CD4-positive, CD25-positive, alpha-beta regulatory T cell (primary cell): ENCODE measurements around the gene LGALS3. TPM values are rescaled to one million over a fixed set of nuclear protein-coding genes. Genes with fewer than 3 reads are reported as not detected.
"Not testable (repeated sequence)": the region's sequence is repeated elsewhere in the genome, so short reads cannot be mapped to it uniquely, and the experiment has no call there.

Source experiments
- ATAC-seq, 2 donors: fragments of 150-1000 bp; cut with Tn5 transposase; one replicate each; pipeline ENCODE4 v1.10.0; 2021; ENCODE audit warnings: low read depth in 2 of 2, moderate number of reproducible peaks in 2 of 2, moderate library complexity in 1 of 2
- DNase-seq, 3 donors: peaks; one replicate each; pipeline versions ENCODE4 v3.0.0 to v3.0.0-alpha.2; 2012 to 2022; ENCODE audit warnings: mixed read lengths in 1 of 3
- H3K27ac ChIP-seq: one replicate; pipeline ENCODE4 v1.7.0; 2013; ENCODE audit warnings: mild to moderate bottlenecking, low read length; ENCODE audit not compliant: insufficient read depth, poor library complexity, severe bottlenecking
- H3K27me3 ChIP-seq: one replicate; pipeline ENCODE4 v1.7.0; 2013; ENCODE audit warnings: low read length; ENCODE audit not compliant: control insufficient read depth, insufficient read depth
- H3K36me3 ChIP-seq: one replicate; pipeline ENCODE4 v1.7.0; 2013; ENCODE audit warnings: mild to moderate bottlenecking, low read length, moderate library complexity; ENCODE audit not compliant: control insufficient read depth, insufficient read depth
- H3K4me1 ChIP-seq: 2 replicates; pipeline ENCODE4 v1.7.0; 2013; ENCODE audit warnings: mild to moderate bottlenecking, low read length; ENCODE audit not compliant: insufficient read depth, control insufficient read depth, poor library complexity, severe bottlenecking
- H3K4me3 ChIP-seq: one replicate; pipeline ENCODE4 v1.7.0; 2013; ENCODE audit warnings: low read depth, mild to moderate bottlenecking, low read length, moderate library complexity
- H3K9me3 ChIP-seq, 2 experiments: 1 replicate in 1 of 2; 2 replicates in 1 of 2; pipeline ENCODE4 v1.7.0; 2013; ENCODE audit warnings: low read length in 2 of 2, mild to moderate bottlenecking in 1 of 2, moderate library complexity in 1 of 2; ENCODE audit not compliant: control insufficient read depth in 2 of 2
- H3K27ac Mint-ChIP-seq, 3 donors: one replicate each; pipeline ENCODE4 v1.8.0; 2020 to 2022; ENCODE audit warnings: mild to moderate bottlenecking in 3 of 3, mixed read lengths in 3 of 3, moderate library complexity in 2 of 3
- H3K27me3 Mint-ChIP-seq: one replicate; pipeline ENCODE4 v1.8.0; 2022; ENCODE audit warnings: mild to moderate bottlenecking, mixed read lengths
- H3K36me3 Mint-ChIP-seq: one replicate; pipeline ENCODE4 v1.8.0; 2020; ENCODE audit warnings: mixed read lengths
- H3K4me1 Mint-ChIP-seq, 4 donors: one replicate each; pipeline ENCODE4 v1.8.0; 2020 to 2022; ENCODE audit warnings: mixed read lengths in 4 of 4, mild to moderate bottlenecking in 1 of 4
- H3K4me3 Mint-ChIP-seq, 4 donors: one replicate each; pipeline ENCODE4 v1.8.0; 2020 to 2022; ENCODE audit warnings: mild to moderate bottlenecking in 4 of 4, mixed read lengths in 4 of 4, moderate library complexity in 3 of 4
- H3K9me3 Mint-ChIP-seq, 7 donors: one replicate each; pipeline ENCODE4 v1.8.0; 2020 to 2022; ENCODE audit warnings: mixed read lengths in 7 of 7, mild to moderate bottlenecking in 3 of 7, moderate library complexity in 2 of 7
- polyA plus RNA-seq, 4 donors: library from polyadenylated mRNA; unstranded; fragments of 300-500 nt; fragmentation: Illumina TruSeq; gene quantifications; one replicate each; pipeline ENCODE4 v1.2.3, GENCODE V29; 2021
- total RNA-seq: library from RNA; stranded (reverse); gene quantifications from one replicate; pipeline ENCODE4 v1.2.3, GENCODE V29; 2022

LGALS3 gene
- total RNA-seq (58.6 TPM), polyA plus RNA-seq (100 to 1,000 TPM; 163 to 313 (median 194) TPM)

- no peaks in the 10 kb centered on the region for H3K36me3 Mint-ChIP-seq
- no peaks in the 10 kb centered on the region for H3K27me3 ChIP-seq
- peak within 1 kb of the TSS; percentile 83 for H3K4me3 ChIP-seq
- no peaks in the 10 kb centered on the region for H3K27me3 Mint-ChIP-seq
- H3K9me3 ChIP-seq = no peaks in the 10 kb centered on the region
- peak within 1 kb of the TSS; percentile 70 for H3K27ac ChIP-seq
- peaks cover 11 to 67% (median 39%) of the 10 kb centered on the region in 4 donors for H3K4me1 Mint-ChIP-seq
- ATAC-seq (peak; percentile 47 to 50), DNase-seq (peak; percentile 27 to 74 (median 35))
- H3K27ac Mint-ChIP-seq = peak within 1 kb of the TSS; percentile 12 to 82 (median 78)
- peak within 1 kb of the TSS; percentile 85 to 94 (median 88) for H3K4me3 Mint-ChIP-seq
- peaks cover 53% of the 10 kb centered on the region for H3K4me1 ChIP-seq
- H3K36me3 ChIP-seq = no peaks in the 10 kb centered on the region
- no peaks in the 10 kb centered on the region for H3K9me3 Mint-ChIP-seq
These were observed at the start of gene LGALS3 for GRCh38 chr14:55129086-55129427. TSS of gene LGALS3 (plus strand) at chr14:55129252. CDS start at chr14:55137374, 8,122 bp downstream.

GRCh38 chr14:55079961-55080360 is 49.1 kb upstream of the LGALS3 start:
- ATAC-seq, H3K9me3 Mint-ChIP-seq, H3K4me3 Mint-ChIP-seq, H3K36me3 ChIP-seq, H3K9me3 ChIP-seq, H3K36me3 Mint-ChIP-seq, H3K27ac ChIP-seq, DNase-seq, H3K27me3 ChIP-seq, H3K27me3 Mint-ChIP-seq, H3K4me3 ChIP-seq: not testable (repeated sequence)
- peaks cover under 1 to 21% (median 13%) of the 10 kb centered on the region in 4 donors for H3K4me1 Mint-ChIP-seq
- peak overlapping the region in 1 of 3 donors; percentile 48 for H3K27ac Mint-ChIP-seq
- peaks cover 13% of the 10 kb centered on the region for H3K4me1 ChIP-seq

DNA sequence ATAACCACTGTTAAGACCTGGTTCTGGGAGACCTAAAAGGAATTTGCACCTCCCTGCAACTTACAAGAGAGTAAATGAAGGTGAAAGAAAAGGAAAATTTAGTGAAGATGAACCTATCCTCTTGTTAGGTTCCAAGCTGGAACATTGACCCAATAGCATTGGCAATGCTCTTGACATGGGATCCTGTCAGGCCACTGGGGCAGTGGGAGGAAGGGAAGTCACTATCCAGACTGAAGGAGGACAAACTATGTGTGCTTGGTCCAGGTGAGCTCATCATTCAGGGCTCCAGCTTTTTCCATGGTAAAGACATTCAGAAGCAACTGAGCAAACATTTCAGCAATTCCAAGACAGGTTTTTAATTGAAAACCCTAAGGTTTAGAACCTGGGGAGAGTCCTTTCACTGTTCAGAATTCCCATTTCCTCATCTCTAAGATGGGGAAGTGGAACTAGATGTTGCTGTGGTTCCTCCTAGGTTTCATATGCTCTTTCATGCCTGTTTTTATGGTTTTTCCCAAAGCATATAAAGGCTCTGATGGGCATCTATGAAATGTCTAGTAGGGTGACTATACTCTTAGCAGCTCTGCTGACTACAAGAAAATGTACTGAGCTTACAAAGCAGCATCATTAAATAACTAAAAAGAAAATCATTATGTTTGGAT is 44.5 kb upstream of the LGALS3 start:
- Mint-ChIP-seq H3K4me1 (peaks cover 2 to 9% (median 3%) of the 10 kb centered on the region in 4 donors), H3K36me3 (no peaks in the 10 kb centered on the region), H3K4me3 (no peak overlapping the region), H3K27me3 (no peaks in the 10 kb centered on the region), H3K27ac (no peak overlapping the region), H3K9me3 (no peaks in the 10 kb centered on the region)
- H3K36me3 ChIP-seq = no peaks in the 10 kb centered on the region
- ATAC-seq (no peak), DNase-seq (no peak)
- H3K4me3 ChIP-seq = no peak overlapping the region
- H3K27ac ChIP-seq = no peak overlapping the region
- H3K27me3 ChIP-seq = no peaks in the 10 kb centered on the region
- no peaks in the 10 kb centered on the region for H3K4me1 ChIP-seq
- H3K9me3 ChIP-seq = no peaks in the 10 kb centered on the region

DNA sequence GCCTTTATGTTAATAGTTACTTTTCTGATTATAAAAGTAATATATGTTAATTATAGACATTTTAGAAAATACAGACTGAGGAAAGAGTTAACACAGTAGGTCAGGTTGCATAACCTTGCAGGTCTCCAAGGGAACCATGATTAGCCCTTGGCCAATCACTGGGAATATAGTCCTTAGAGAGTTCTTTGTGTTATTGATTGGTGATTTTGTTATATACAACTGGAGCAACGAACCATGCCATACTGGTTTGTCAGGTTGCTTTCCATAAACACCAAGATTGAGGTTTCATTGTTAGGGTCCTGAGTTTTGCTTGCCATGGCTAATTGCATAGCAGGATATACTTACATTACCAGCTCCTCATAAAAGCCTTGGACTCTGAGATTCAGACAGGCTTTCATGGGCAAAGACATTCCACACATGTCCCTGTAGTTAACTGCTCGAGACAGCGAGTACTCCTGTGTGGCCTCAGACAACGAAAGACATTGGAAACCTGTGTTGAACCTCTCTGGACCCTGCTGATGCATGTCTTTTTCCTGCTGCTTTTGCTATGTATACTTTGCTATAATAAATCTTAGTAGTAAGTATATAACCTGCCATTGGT is 43.9 kb upstream of the LGALS3 start:
- Histone ChIP-seq H3K4me3 (no peak overlapping the region), H3K36me3 (no peaks in the 10 kb centered on the region), H3K27ac (no peak overlapping the region), H3K27me3 (no peaks in the 10 kb centered on the region), H3K9me3 (no peaks in the 10 kb centered on the region), H3K4me1 (no peaks in the 10 kb centered on the region)
- Mint-ChIP-seq H3K27ac (no peak overlapping the region), H3K27me3 (no peaks in the 10 kb centered on the region), H3K4me3 (no peak overlapping the region), H3K36me3 (no peaks in the 10 kb centered on the region), H3K4me1 (peaks cover 3 to 12% (median 5%) of the 10 kb centered on the region in 4 donors), H3K9me3 (no peaks in the 10 kb centered on the region)
- ATAC-seq (no peak), DNase-seq (no peak)

DNA sequence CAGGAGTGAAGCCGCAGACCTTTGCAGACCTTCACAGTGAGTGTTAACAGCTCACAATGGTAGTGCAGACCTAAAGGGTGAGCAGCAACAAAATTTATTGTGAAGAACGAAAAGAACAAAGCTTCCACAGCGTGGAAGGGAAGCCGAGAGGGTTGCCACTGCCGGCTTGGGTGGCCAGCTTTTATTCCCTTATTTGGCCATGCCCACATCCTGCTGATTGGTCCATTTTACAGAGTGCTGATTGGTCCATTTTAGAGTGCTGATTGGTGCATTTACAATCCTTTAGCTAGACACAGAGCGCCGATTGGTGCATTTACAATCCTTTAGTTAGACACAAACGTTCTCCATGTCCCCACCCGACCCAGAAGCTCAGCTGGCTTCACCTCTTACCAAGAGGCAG is 42.1 kb upstream of the LGALS3 start:
- H3K27ac ChIP-seq = no peak overlapping the region
- Mint-ChIP-seq H3K4me1 (peaks cover 3 to 12% (median 8%) of the 10 kb centered on the region in 4 donors), H3K27ac (no peak overlapping the region), H3K27me3 (no peaks in the 10 kb centered on the region), H3K4me3 (no peak overlapping the region), H3K36me3 (no peaks in the 10 kb centered on the region), H3K9me3 (no peaks in the 10 kb centered on the region)
- H3K4me1 ChIP-seq = no peaks in the 10 kb centered on the region
- no peaks in the 10 kb centered on the region for H3K27me3 ChIP-seq
- H3K36me3 ChIP-seq = no peaks in the 10 kb centered on the region
- no peak overlapping the region for H3K4me3 ChIP-seq
- no peak for DNase-seq
- no peak for ATAC-seq
- no peaks in the 10 kb centered on the region for H3K9me3 ChIP-seq

GRCh38 chr14:55088356-55088755 is 40.7 kb upstream of the LGALS3 start:
- H3K4me1 Mint-ChIP-seq = peaks cover 8 to 21% (median 12%) of the 10 kb centered on the region in 4 donors
- no peak overlapping the region for H3K4me3 Mint-ChIP-seq
- Histone ChIP-seq H3K4me1 (no peaks in the 10 kb centered on the region), H3K27ac (no peak overlapping the region), H3K36me3 (no peaks in the 10 kb centered on the region), H3K9me3 (no peaks in the 10 kb centered on the region), H3K27me3 (no peaks in the 10 kb centered on the region), H3K4me3 (no peak overlapping the region)
- ATAC-seq = no peak
- peak overlapping the region in 1 of 3 donors; percentile 20 for H3K27ac Mint-ChIP-seq
- no peak for DNase-seq
- no peaks in the 10 kb centered on the region for H3K27me3 Mint-ChIP-seq
- no peaks in the 10 kb centered on the region for H3K36me3 Mint-ChIP-seq
- no peaks in the 10 kb centered on the region for H3K9me3 Mint-ChIP-seq

DNA sequence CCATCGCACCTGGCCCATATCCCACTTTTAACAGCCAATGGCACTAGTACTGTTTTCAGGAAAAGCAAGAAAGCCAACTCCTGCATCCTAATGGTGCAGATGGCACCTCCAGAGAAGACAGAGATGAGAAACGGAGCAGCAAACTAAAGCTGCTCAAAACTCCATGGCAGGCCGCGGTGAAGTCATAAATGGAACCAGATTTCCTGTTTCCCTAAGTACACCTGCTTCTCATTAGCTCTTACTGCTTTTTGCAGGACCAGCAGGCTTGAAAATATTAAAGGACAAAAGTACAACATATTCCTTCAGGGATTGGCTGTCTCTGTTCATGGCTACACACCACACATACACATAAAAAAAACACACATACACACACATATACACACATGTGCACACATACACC is 36.7 kb upstream of the LGALS3 start:
- no peak overlapping the region for H3K27ac ChIP-seq
- no peaks in the 10 kb centered on the region for H3K36me3 ChIP-seq
- H3K27ac Mint-ChIP-seq = peak overlapping the region in 1 of 3 donors; percentile 18
- no peaks in the 10 kb centered on the region for H3K27me3 Mint-ChIP-seq
- H3K4me1 ChIP-seq = peaks cover 2% of the 10 kb centered on the region
- no peak for DNase-seq
- H3K4me1 Mint-ChIP-seq = peaks cover 12 to 27% (median 18%) of the 10 kb centered on the region in 4 donors
- no peak overlapping the region for H3K4me3 Mint-ChIP-seq
- H3K27me3 ChIP-seq = no peaks in the 10 kb centered on the region
- H3K4me3 ChIP-seq = no peak overlapping the region
- H3K9me3 ChIP-seq = no peaks in the 10 kb centered on the region
- no peaks in the 10 kb centered on the region for H3K9me3 Mint-ChIP-seq
- no peaks in the 10 kb centered on the region for H3K36me3 Mint-ChIP-seq
- ATAC-seq = no peak
